GM20431 (cell line): ENCODE data around the gene PDK4.

Source experiments
- in situ Hi-C: fragments of 300-500 bp; cut with MseI, MboI; formaldehyde crosslinking; loops from one replicate; pipeline ENCODE4 v1.15.0; 2020; ENCODE audit warnings: low sequenced_read_pairs; ENCODE audit not compliant: unreplicated experiment

Gene PDK4

DNA sequence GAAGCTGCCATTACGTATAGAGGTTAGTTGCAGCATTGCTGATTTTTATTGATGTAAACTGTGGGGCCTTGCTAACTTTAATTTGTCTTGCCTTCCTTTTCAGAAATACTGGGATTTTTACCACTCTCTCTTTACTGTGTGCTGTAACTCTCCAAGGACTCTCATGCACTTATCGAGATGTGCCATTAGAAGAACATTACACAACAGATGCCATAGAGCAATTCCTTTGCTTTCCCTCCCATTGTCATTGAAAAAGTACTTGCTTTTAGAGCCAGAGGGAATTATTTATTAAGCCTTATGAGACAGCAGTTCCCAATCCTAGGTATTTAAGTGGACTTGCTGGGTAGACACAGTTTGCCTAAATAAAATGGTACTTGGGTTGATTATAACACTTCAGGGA lies 58.8 kb downstream of the PDK4 start:
- in situ Hi-C loops: loop anchor here (10.0 kb wide), 1 partner anchor 117 kb away; no protein-coding TSS in a partner anchor

- in situ Hi-C loops: loop anchor here (10.0 kb wide), 1 partner anchor 118 kb away; no protein-coding TSS in a partner anchor
These were observed 59.5 kb downstream of the PDK4 start for GRCh38 chr7:95536656-95537311.

DNA sequence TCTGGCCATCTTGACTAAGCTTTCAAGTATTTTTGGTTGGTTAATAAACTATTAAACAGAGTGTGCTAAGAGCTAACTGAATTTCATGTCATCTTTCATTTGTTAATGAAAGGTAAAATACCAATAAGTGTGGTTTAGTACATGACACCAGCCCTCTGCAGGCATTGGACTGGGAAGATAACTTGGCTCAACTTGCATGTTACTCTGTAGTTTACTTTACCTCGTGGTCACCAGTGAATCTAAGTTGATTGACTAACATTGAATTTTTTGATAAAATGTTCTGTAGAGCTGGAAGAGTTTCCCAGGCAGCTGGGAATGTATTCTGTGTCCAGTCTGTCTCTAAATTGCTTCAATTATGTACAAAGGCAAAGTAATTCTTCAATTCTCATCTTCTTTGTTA lies 60.7 kb downstream of the PDK4 start:
- in situ Hi-C loops: loop anchor here (10.0 kb wide), 1 partner anchor 119 kb away; no protein-coding TSS in a partner anchor

DNA sequence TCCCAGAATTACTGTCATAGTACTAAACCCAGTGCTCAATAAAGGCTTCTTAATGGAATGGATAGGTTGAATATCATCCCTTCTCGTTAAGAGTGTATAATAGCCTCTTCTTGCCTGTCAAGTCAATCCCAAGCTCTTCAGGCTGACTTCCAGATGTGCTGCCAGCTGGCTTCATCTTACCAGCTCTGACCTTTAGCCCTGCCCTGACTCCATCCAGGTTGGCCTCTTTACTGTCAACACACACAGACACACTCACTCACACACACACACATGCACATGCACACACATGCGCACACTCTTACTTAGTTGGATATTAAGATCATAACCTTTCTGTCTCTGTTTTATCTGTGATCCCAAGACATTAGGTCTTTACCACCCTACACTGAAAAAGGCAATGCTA lies 61.5 kb downstream of the PDK4 start:
- in situ Hi-C loops: loop anchor here (10.0 kb wide), 1 partner anchor 120 kb away; no protein-coding TSS in a partner anchor
